ENCODE measurements around the gene SMIM24.

The SMIM24 gene

GRCh38 chr19:3463714-3464586 is 16.4 kb downstream of the SMIM24 start:
- Histone ChIP-seq H3K4ac (ENCODE audit: low read depth in 1 of 2, low read length in 2 of 2) (peak overlapping the region in 1 of 2 experiments; percentile 35), H3K79me1 (replicated peaks; ENCODE audit: low read length, poor library complexity, severe bottlenecking) (peaks cover 18% of the 10 kb centered on the region), H3K36me3 (ENCODE audit: control insufficient read depth in 1 of 2, insufficient read depth in 2 of 2, low read depth in 1 of 2, low read length in 2 of 2) (peaks cover 31 to 41% of the 10 kb centered on the region in 2 experiments), H3K18ac (ENCODE audit: low read depth in 1 of 2, low read length in 2 of 2) (peak overlapping the region; percentile 31 to 74), H2BK12ac (ENCODE audit: low read length in 2 of 2) (peak overlapping the region in 1 of 2 experiments; percentile 59), H3K4me3 (ENCODE audit: insufficient read depth in 1 of 2, low read depth in 1 of 2, low read length in 2 of 2) (no peak overlapping the region), H2BK15ac (ENCODE audit: low read depth, poor library complexity, severe bottlenecking) (peak overlapping the region; percentile 67), H4K91ac (ENCODE audit: low read length) (peak overlapping the region; percentile 67), H3K23ac (ENCODE audit: low read length in 2 of 2) (no peak overlapping the region), H3K4me2 (ENCODE audit: low read length, poor library complexity, severe bottlenecking) (no peak overlapping the region), H4K8ac (ENCODE audit: low read length) (peak overlapping the region; percentile 60), H3K9ac (ENCODE audit: low read length) (no peak overlapping the region), H3K27ac (ENCODE audit: low read length, poor library complexity, severe bottlenecking) (no peak overlapping the region), H3K9me3 (ENCODE audit: control insufficient read depth, low read length) (no peaks in the 10 kb centered on the region), H2BK120ac (ENCODE audit: low read depth, low read length) (no peak overlapping the region), H3K14ac (ENCODE audit: low read length in 2 of 2) (peak overlapping the region in 1 of 2 experiments; percentile 31), H3K27me3 (ENCODE audit: control insufficient read depth in 1 of 2, insufficient read depth in 1 of 2, low read length in 2 of 2) (no peaks in the 10 kb centered on the region), H3K4me1 (ENCODE audit: control insufficient read depth, insufficient read depth, low read depth, low read length) (peaks cover 35% of the 10 kb centered on the region), H2AK5ac (ENCODE audit: low read length, severe bottlenecking) (no peak overlapping the region), H2AFZ (ENCODE audit: low read depth, low read length) (no peak overlapping the region), H2BK5ac (ENCODE audit: low read depth, low read length, poor library complexity, severe bottlenecking) (no peak overlapping the region)
- 45% methylated on average over 35 of the region's 57 CpGs for WGBS
- no peak for DNase-seq

- Histone ChIP-seq H3K79me1 (replicated peaks; ENCODE audit: low read length, poor library complexity, severe bottlenecking) (peaks cover 18% of the 10 kb centered on the region), H2AFZ (ENCODE audit: low read depth, low read length) (no peak overlapping the region), H3K9me3 (ENCODE audit: control insufficient read depth, low read length) (no peaks in the 10 kb centered on the region), H2BK12ac (ENCODE audit: low read length in 2 of 2) (peak overlapping the region; percentile 0 to 59), H2BK15ac (ENCODE audit: low read depth, poor library complexity, severe bottlenecking) (peak overlapping the region; percentile 63), H3K4me3 (ENCODE audit: insufficient read depth in 1 of 2, low read depth in 1 of 2, low read length in 2 of 2) (no peak overlapping the region), H2BK120ac (ENCODE audit: low read depth, low read length) (no peak overlapping the region), H3K27ac (ENCODE audit: low read length, poor library complexity, severe bottlenecking) (no peak overlapping the region), H3K36me3 (ENCODE audit: control insufficient read depth in 1 of 2, insufficient read depth in 2 of 2, low read depth in 1 of 2, low read length in 2 of 2) (peaks cover 31 to 40% of the 10 kb centered on the region in 2 experiments), H3K9ac (ENCODE audit: low read length) (no peak overlapping the region), H4K8ac (ENCODE audit: low read length) (no peak overlapping the region), H3K4me2 (ENCODE audit: low read length, poor library complexity, severe bottlenecking) (no peak overlapping the region), H3K14ac (ENCODE audit: low read length in 2 of 2) (no peak overlapping the region), H2BK5ac (ENCODE audit: low read depth, low read length, poor library complexity, severe bottlenecking) (no peak overlapping the region), H2AK5ac (ENCODE audit: low read length, severe bottlenecking) (no peak overlapping the region), H3K18ac (ENCODE audit: low read depth in 1 of 2, low read length in 2 of 2) (peak overlapping the region in 1 of 2 experiments; percentile 44), H4K91ac (ENCODE audit: low read length) (no peak overlapping the region), H3K4ac (ENCODE audit: low read depth in 1 of 2, low read length in 2 of 2) (no peak overlapping the region), H3K23ac (ENCODE audit: low read length in 2 of 2) (peak overlapping the region in 1 of 2 experiments; percentile 87), H3K27me3 (ENCODE audit: control insufficient read depth in 1 of 2, insufficient read depth in 1 of 2, low read length in 2 of 2) (no peaks in the 10 kb centered on the region), H3K4me1 (ENCODE audit: control insufficient read depth, insufficient read depth, low read depth, low read length) (peaks cover 43% of the 10 kb centered on the region)
- DNase-seq, result no peak
- whole genome bisulfite sequencing, result 49% methylated on average over 33 of the region's 58 CpGs
Measured at GRCh38 chr19:3462991-3463713, 17.2 kb downstream of the SMIM24 start.

- peaks cover 27% of the 10 kb centered on the region for H3K79me1 ChIP-seq (replicated peaks; ENCODE audit: low read length, poor library complexity, severe bottlenecking)
- no peak overlapping the region for H2BK15ac ChIP-seq (ENCODE audit: low read depth, poor library complexity, severe bottlenecking)
- H3K4me3 ChIP-seq (ENCODE audit: insufficient read depth in 1 of 2, low read depth in 1 of 2, low read length in 2 of 2), result no peak overlapping the region
- no peaks in the 10 kb centered on the region for H3K9me3 ChIP-seq (ENCODE audit: control insufficient read depth, low read length)
- peak overlapping the region; percentile 29 to 66 for H2BK12ac ChIP-seq (ENCODE audit: low read length in 2 of 2)
- peak overlapping the region in 1 of 2 experiments; percentile 1 for H3K23ac ChIP-seq (ENCODE audit: low read length in 2 of 2)
- H4K8ac ChIP-seq (ENCODE audit: low read length), result peak overlapping the region; percentile 70
- no peaks in the 10 kb centered on the region for H3K27me3 ChIP-seq (ENCODE audit: control insufficient read depth in 1 of 2, insufficient read depth in 1 of 2, low read length in 2 of 2)
- peak overlapping the region; percentile 17 for H3K27ac ChIP-seq (ENCODE audit: low read length, poor library complexity, severe bottlenecking)
- 85% methylated on average over 15 of the region's 15 CpGs for WGBS
- peak overlapping the region in 1 of 2 experiments; percentile 67 for H3K14ac ChIP-seq (ENCODE audit: low read length in 2 of 2)
- H3K18ac ChIP-seq (ENCODE audit: low read depth in 1 of 2, low read length in 2 of 2), result peak overlapping the region; percentile 40 to 84
- H2BK5ac ChIP-seq (ENCODE audit: low read depth, low read length, poor library complexity, severe bottlenecking), result peak overlapping the region; percentile 39
- H2BK120ac ChIP-seq (ENCODE audit: low read depth, low read length), result no peak overlapping the region
- peaks cover 51% of the 10 kb centered on the region for H3K4me1 ChIP-seq (ENCODE audit: control insufficient read depth, insufficient read depth, low read depth, low read length)
- H4K91ac ChIP-seq (ENCODE audit: low read length), result no peak overlapping the region
- peaks cover 39 to 46% of the 10 kb centered on the region in 2 experiments for H3K36me3 ChIP-seq (ENCODE audit: control insufficient read depth in 1 of 2, insufficient read depth in 2 of 2, low read depth in 1 of 2, low read length in 2 of 2)
- H3K9ac ChIP-seq (ENCODE audit: low read length), result no peak overlapping the region
- H2AK5ac ChIP-seq (ENCODE audit: low read length, severe bottlenecking), result peak overlapping the region; percentile 67
- H3K4ac ChIP-seq (ENCODE audit: low read depth in 1 of 2, low read length in 2 of 2), result peak overlapping the region in 1 of 2 experiments; percentile 71
- no peak for DNase-seq
- peak overlapping the region; percentile 44 for H3K4me2 ChIP-seq (ENCODE audit: low read length, poor library complexity, severe bottlenecking)
- H2AFZ ChIP-seq (ENCODE audit: low read depth, low read length), result no peak overlapping the region
Measured at GRCh38 chr19:3459965-3460582, 20.3 kb downstream of the SMIM24 start.
